AG04449 (cell line): Measurements from ENCODE around the gene KRTAP5-3.
"Not testable (repeated sequence)": the region's sequence is repeated elsewhere in the genome, so short reads cannot be mapped to it uniquely, and the experiment has no call there.

Experiments used
- CTCF ChIA-PET: fragments of 350-600 bp; formaldehyde crosslinking; extraction: SDS; loops from one replicate; lab custom pipeline; 2021; ENCODE audit warnings: antibody characterized with exemption; lab: Yijun Ruan, JAX
- POLR2A ChIA-PET: fragments of 400-600, 350-600 bp; formaldehyde crosslinking; extraction: SDS; loops from one replicate; lab custom pipeline; 2020; ENCODE audit warnings: antibody characterized with exemption, inconsistent platforms; lab: Yijun Ruan, JAX
- DNase-seq: peaks from one replicate; pipeline ENCODE4 v3.0.0-alpha.2; 2010; ENCODE audit warnings: low read depth, low spot score
- H3K4me3 ChIP-seq: 2 replicates; pipeline ENCODE4 v1.5.1; 2011; ENCODE audit warnings: low read depth, mild to moderate bottlenecking, control low read depth, low read length
- TF ChIP-seq, protein P1 (sequence below): IDR thresholded peaks from one replicate; pipeline ENCODE4 v1.5.1; 2011; ENCODE audit warnings: mild to moderate bottlenecking, moderate library complexity, low read length, control low read depth, inconsistent platforms; ENCODE audit not compliant: insufficient read depth; ENCODE audit errors: missing control alignments

The KRTAP5-3 gene

GRCh38 chr11:1650918-1651262 lies 42.6 kb upstream of the KRTAP5-3 start:
- POLR2A ChIA-PET: no interaction called here

DNA sequence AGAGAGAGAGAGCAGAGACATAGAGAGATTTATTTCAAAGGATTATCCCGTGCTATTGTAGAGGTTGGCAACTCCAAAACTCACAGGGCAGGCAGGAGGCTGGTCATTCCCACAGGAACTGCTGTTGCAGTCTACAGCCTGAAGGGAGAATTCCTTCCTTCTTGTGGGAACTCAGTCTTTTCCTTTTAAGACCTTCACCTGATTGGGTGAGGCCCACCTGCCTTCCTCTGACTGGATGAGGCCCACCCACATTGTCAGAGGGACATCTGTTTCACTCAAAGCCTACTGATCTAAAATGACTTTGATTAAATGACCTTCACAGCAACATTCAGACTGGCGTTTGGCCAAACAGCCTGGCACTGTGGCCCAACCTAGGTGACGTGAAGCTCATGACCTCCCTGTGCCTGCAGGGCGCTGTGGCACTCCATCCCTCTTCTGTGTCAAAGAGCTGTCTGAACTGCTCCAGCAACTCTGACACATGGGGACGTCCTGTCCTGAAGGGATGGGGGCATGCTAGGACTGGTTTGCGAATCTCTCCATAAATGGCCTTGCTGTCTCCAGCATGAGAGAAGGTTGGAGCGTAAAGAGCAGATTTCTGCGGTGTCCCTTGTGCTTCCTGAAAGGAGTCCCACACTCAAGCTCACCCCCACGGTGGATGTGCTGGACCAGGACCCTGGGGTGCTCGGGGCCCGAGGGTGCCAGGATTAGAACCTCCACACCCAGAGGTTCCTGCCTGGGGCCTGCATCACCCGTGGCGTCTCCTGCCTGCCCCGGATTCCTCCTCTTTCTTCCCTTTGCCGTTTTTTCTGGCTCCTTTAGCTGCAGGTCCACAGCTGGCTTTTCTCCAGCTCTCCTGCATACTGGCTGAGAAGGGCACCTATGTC lies 42.0 kb upstream of the KRTAP5-3 start:
- H3K4me3 ChIP-seq: no peak overlapping the region
- ChIA-PET POLR2A (no interaction called here), CTCF (interaction anchor here (0.6 to 11.1 kb wide), 13 partner anchors 10 to 503 kb away, joined by 3 to 230 read pairs (median 6); partner anchors contain the start of gene SYT8)
- TF ChIP-seq, protein P1, sequence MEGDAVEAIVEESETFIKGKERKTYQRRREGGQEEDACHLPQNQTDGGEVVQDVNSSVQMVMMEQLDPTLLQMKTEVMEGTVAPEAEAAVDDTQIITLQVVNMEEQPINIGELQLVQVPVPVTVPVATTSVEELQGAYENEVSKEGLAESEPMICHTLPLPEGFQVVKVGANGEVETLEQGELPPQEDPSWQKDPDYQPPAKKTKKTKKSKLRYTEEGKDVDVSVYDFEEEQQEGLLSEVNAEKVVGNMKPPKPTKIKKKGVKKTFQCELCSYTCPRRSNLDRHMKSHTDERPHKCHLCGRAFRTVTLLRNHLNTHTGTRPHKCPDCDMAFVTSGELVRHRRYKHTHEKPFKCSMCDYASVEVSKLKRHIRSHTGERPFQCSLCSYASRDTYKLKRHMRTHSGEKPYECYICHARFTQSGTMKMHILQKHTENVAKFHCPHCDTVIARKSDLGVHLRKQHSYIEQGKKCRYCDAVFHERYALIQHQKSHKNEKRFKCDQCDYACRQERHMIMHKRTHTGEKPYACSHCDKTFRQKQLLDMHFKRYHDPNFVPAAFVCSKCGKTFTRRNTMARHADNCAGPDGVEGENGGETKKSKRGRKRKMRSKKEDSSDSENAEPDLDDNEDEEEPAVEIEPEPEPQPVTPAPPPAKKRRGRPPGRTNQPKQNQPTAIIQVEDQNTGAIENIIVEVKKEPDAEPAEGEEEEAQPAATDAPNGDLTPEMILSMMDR: no peak
- no peak for DNase-seq

More at GRCh38 chr11:1650918-1651262, 42.6 kb upstream of the KRTAP5-3 start:
- CTCF ChIA-PET: interaction anchor here (0.6 to 11.1 kb wide), 13 partner anchors 10 to 503 kb away, joined by 3 to 230 read pairs (median 6); partner anchors contain the start of gene SYT8
- TF ChIP-seq, protein P1: no peak
- DNase-seq: no peak
- no peak overlapping the region for H3K4me3 ChIP-seq

DNA sequence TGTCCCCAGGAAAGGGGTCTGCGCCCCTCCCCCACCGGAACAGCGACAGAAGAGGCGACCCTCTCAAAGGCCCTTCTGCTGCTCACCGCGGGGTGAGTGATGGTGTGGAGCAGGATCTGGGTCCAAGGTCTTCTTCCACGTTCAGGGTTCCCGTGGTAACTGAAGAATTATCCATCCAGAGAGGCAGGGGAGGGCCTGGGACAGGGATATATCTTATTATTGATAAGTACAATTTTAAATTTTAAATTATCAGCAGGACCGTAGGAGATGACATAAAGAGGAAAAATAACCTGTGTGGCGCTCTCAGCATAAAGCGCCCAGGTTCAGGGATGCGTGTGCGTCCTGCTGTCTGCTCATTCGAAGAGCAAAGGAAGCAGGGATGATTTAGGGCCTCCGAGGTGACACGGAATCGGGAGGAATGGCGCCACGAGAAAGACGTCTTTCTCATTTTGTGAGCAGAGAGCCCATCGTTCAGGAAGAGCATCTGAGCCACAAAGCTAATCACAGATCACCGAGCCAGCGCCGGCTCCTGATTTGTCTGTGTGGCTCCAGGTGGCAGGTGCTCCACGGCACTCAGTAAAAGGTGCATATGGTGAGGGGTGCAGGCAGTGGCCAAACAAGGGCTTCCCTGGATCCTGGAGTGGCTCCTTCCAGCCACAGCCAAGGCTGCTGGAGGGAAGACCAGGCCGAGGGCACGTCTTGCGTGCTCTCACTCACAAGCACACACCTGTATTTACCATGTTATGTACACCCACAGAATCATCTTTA lies 40.6 kb upstream of the KRTAP5-3 start:
- DNase-seq: no peak
- TF ChIP-seq, protein P1: no peak
- ChIA-PET POLR2A (no interaction called here), CTCF (interaction anchor here (3.6 to 11.1 kb wide), 5 partner anchors 8 to 505 kb away, joined by 17 to 230 read pairs (median 130); partner anchors contain the start of gene SYT8)
- H3K4me3 ChIP-seq: no peak overlapping the region

DNA sequence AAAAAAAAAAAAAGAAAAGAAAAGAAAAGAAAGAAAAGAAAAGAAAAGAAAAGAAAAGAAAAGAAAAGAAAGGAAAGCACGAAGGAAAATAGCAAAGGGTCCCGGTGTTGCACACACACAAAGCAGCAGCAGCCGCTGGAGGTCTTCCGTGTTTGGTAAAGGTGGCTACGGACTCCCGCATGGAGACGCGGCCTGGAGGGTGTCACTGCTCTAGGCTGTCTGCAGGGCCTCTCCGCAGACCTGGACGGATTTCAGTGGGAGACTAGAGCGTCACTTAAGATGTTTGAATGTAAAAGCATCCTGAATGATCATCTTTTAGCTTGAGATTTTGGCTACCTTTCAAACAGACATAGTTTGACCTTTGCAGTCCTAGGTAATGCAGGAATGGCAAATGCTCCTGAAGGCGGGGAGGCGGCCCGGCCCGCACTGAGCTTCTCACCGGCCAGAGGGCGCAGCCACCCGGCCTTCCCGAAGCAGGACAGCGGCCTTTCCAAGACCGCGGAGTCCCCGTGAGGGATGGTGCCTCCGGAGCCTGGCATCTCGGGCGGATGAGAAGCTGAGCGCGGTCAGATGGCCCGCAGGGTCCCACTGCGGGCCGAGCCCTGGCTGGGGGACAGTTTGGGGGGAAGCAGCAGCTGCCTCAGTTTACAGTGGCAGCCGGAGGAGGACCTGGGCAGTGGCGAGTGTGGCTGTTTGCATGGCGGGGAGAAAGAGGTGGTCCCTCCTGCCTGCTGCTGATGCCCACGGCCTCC lies 39.8 kb upstream of the KRTAP5-3 start:
- no peak overlapping the region for H3K4me3 ChIP-seq
- TF ChIP-seq, protein P1: no peak
- ChIA-PET POLR2A (no interaction called here), CTCF (interaction anchor here (1.6 to 11.1 kb wide), 7 partner anchors 7 to 505 kb away, joined by 4 to 230 read pairs (median 17); no protein-coding TSS in a partner anchor)
- DNase-seq: no peak

DNA sequence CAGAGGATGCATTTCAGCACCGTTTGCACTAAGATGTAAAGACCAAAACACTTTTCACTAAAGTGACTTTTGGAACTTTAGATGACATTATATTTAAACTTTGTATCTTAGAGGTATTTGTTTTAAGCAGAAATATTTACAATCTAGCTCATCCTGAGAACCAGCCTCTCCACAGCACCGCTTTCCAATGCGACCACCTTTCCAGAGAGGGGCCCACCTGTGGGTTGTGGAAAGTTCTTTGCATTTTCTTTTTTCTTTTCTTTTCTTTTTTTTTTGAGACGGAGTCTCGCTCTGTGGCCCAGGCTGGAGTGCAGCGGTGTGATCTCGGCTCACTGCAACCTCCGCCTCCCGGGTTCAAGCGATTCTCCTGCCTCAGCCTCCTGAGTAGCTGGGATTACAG lies 38.3 kb upstream of the KRTAP5-3 start:
- POLR2A ChIA-PET, H3K4me3 ChIP-seq, DNase-seq: not testable (repeated sequence)
- CTCF ChIA-PET: interaction anchor here (0.6 to 11.1 kb wide), 9 partner anchors 15 to 507 kb away, joined by 3 to 230 read pairs (median 8); no protein-coding TSS in a partner anchor

DNA sequence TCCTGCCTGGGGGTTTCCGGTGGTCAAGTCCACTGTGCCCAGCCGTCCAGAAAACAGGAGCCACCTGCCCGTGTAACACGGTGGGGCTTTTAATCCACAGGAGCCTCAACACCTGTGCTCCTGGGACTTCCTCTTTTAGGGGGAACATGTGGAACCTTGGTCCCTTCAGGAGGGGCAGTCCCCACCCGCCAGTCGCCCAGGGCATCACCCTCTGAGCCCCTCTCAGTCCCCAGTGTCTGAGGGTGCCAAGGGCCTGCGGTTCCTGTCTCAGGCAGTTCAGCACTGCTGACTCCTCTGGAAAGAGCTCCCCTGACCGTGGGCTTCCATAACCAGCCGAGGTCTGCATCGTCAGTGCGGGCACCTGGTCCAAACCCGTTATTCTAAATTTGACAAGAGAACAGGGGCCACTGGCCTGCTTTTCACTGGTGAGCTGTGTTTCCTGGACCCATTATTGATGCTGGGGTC lies 37.1 kb upstream of the KRTAP5-3 start:
- TF ChIP-seq, protein P1: no peak
- POLR2A ChIA-PET: no interaction called here
- DNase-seq: no peak
- CTCF ChIA-PET: interaction anchor here (1.1 to 11.1 kb wide), 6 partner anchors 14 to 508 kb away, joined by 3 to 230 read pairs (median 10); no protein-coding TSS in a partner anchor
- H3K4me3 ChIP-seq: no peak overlapping the region
